ENCODE results near the gene FIBCD1. TPM values are rescaled to one million over a fixed set of nuclear protein-coding genes. Genes with fewer than 3 reads are reported as not detected.
"Not testable (repeated sequence)": the region's sequence is repeated elsewhere in the genome, so short reads cannot be mapped to it uniquely, and the experiment has no call there.

The FIBCD1 gene
- polyA plus RNA-seq, 1 donor from 2014 or later, result not detected

DNA sequence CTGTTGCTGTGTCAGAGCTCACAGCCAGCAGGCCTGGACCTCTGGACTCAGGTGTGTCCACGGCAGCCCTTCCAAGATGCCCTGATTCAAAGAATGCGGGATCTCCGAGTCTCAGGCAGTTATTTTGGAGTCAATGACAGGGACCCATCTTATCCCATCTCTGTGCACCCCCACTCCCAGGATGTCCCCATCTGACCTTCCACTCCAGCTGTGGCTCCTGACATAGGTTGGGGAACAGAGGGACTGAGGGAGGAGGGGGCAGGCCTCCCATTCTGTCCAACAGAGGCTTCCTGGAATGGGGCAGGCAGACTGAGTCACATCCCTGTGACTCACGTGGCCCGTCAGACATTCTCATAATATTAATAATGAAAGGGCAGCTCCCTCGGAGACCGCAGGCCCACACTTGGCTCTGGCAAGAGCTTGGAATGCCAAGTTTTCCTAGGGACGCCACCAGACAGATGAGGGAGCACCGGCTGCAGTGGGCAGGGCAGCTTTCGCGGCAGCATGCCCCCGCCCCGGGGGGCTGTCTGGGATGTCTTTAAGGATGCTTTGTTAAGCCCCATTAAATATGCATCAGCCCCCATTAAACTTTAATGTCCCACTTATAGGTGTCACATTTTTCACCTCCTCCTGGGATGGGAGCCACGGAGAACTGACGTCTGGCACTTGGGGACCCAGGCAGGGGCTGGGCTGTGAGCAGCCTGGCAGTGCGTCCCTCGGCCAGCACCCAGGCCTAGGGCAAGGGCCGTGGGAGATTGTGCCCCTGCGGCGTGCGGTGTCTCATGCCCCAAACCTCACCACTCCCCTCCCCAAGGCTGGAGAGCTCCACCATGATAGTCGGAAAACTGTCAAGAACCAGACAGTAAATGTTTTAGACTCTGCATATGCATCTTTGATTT is 23.6 kb upstream of the FIBCD1 start:
- Mint-ChIP-seq H3K27ac (no peak overlapping the region), H3K4me3 (no peak overlapping the region), H3K36me3 (no peaks in the 10 kb centered on the region), H3K4me1 (no peaks in the 10 kb centered on the region), H3K9me3 (peaks cover 0 to 2% (median 0%) of the 10 kb centered on the region in 3 donors), H3K27me3 (peaks cover 4% of the 10 kb centered on the region)

DNA sequence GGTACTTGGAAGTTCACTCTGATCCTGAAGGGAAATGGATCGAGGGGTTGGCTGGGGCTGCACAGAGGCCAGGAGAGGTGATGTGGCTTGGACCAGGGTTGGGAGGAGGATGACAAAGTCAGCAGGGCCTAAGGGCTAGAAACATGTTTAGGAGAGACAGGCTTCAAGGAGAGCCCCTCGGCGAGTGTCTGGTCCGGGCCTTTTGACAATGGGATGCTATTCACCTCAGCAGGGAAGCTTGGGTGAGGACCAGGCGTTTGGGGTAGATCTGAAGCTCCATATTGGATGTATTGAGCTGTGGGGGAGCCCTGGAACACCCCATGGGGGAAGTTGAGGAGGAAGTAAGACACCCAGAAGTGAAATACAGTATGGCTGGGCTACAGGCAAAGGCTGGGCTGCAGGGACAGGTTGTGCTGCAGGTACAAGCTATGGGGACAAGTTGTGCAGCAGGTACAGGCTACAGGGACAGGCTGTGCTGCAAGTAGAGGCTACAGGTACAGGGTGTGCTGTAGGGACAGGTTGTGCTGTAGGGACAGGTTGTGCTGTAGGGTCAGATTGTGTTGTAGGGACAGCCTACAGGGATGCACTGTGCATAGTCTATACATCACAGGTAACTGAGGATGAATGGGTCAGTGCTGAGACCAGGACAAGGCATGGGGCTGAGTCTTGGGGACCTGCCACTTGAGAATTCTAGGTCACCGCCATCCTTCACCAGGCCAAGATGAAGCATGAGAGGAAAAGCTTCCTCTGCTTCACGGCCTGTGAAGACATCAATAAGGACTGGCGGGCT is 22.7 kb upstream of the FIBCD1 start:
- peaks cover 0 to 2% (median 0%) of the 10 kb centered on the region in 3 donors for H3K9me3 Mint-ChIP-seq
- no peak overlapping the region for H3K4me3 Mint-ChIP-seq
- H3K36me3 Mint-ChIP-seq, result no peaks in the 10 kb centered on the region
- H3K27me3 Mint-ChIP-seq, result peaks cover 2% of the 10 kb centered on the region
- no peak overlapping the region for H3K27ac Mint-ChIP-seq
- H3K4me1 Mint-ChIP-seq, result no peaks in the 10 kb centered on the region

DNA sequence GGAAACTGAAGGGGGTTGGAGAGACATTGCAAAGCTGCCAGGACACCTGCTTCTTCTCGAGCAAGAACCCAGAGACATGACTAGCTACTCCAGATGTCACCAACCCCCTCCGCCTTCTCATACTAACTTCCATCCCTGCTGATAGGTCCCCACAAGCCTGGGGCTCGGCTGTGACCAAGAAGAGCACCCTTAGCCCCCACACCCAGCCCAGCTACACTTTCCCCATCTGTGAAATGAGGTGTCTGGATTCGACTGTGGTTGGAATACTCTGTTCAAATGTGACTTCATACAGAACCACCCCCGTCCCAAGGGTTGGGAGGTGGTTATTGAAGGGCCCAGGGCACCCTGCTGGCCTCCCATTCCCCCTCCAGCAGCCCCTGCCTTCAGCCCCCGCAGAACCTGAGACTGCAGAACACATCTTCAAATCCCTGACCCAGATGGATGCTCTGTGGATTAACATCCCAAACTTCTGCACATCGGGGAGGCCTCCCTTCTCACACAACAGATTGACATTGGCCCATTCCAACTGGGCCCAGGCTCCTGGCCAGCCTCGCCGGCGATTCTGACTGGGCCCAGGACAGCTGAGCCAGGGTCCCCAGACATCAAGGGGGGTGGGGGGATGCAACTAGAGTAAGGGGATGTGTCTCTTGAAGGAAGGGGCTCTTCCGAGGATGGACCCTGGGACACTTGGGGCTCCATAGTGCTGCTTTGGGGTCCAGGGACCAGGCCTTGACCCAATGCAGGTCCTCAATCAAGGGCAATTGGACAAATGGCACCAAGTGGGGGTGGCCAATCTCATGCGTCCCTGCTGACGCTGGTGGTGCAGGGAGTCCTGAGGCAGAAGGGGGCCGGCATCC is 21.7 kb upstream of the FIBCD1 start:
- Mint-ChIP-seq H3K4me3 (peak overlapping the region in 1 of 4 donors; percentile 52), H3K27ac (peak overlapping the region in 1 of 3 donors; percentile 69), H3K4me1 (no peaks in the 10 kb centered on the region)

GRCh38 chr9:130959809-130960334 is 20.8 kb upstream of the FIBCD1 start:
- H3K4me3 Mint-ChIP-seq, result no peak overlapping the region
- peaks cover 0 to 2% (median 0%) of the 10 kb centered on the region in 3 donors for H3K9me3 Mint-ChIP-seq
- H3K4me1 Mint-ChIP-seq, result no peaks in the 10 kb centered on the region
- no peak overlapping the region for H3K27ac Mint-ChIP-seq
- no peaks in the 10 kb centered on the region for H3K36me3 Mint-ChIP-seq
- peaks cover 2% of the 10 kb centered on the region for H3K27me3 Mint-ChIP-seq

More for the DNA sequence above, 21.7 kb upstream of the FIBCD1 start:
- Mint-ChIP-seq H3K36me3 (no peaks in the 10 kb centered on the region), H3K27me3 (peaks cover 2% of the 10 kb centered on the region), H3K9me3 (peaks cover 0 to 2% (median 0%) of the 10 kb centered on the region in 3 donors)

GRCh38 chr9:130958564-130958963 is 19.5 kb upstream of the FIBCD1 start:
- H3K27ac Mint-ChIP-seq, H3K4me1 Mint-ChIP-seq, H3K9me3 Mint-ChIP-seq, H3K27me3 Mint-ChIP-seq, H3K4me3 Mint-ChIP-seq, H3K36me3 Mint-ChIP-seq: not testable (repeated sequence)

DNA sequence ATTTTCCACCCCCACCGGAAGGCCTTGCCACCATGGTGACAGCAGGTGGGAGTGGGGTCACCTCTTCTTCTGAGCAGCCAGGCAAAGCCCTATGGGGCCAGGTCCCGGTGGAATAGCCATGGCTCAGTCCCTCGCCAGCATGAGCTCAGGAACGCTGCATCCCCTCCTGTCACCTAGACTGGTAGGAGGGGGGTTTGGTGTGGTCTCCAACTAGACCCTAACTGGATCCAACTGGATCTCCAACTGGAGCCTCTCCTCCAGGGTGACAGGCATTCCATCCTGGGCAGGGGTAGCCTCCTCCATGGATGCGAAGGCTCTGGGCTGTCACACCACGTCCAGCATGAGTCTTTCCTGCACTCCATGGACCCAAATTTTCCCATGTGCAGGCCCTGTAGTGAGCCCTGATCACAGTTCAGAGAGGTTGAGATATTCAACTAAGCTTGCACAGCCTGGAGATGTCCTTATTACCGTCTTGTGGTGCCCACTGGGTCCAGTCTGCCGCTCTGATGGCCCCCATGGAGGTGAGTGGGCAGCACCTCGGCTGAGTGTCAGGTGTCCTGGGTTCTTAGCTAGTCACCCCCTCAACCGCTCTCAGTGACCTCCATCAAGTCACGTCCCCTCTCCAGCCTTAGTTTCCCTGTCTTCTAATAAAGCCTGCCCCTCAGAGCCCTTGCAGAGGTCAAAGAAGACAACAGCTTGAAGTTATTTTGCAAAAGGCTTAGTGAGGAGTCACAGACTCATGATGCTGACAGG is 18.6 kb upstream of the FIBCD1 start:
- peaks cover 0 to 2% (median 0%) of the 10 kb centered on the region in 3 donors for H3K9me3 Mint-ChIP-seq
- H3K27ac Mint-ChIP-seq, result no peak overlapping the region
- H3K36me3 Mint-ChIP-seq, result no peaks in the 10 kb centered on the region
- H3K4me1 Mint-ChIP-seq, result no peaks in the 10 kb centered on the region
- H3K4me3 Mint-ChIP-seq, result no peak overlapping the region
- H3K27me3 Mint-ChIP-seq, result peaks cover 2% of the 10 kb centered on the region

GRCh38 chr9:130956636-130957450 is 17.8 kb upstream of the FIBCD1 start:
- no peaks in the 10 kb centered on the region for H3K36me3 Mint-ChIP-seq
- H3K9me3 Mint-ChIP-seq, result peaks cover 0 to 2% (median 0%) of the 10 kb centered on the region in 3 donors
- no peak overlapping the region for H3K27ac Mint-ChIP-seq
- peaks cover 2% of the 10 kb centered on the region for H3K27me3 Mint-ChIP-seq
- no peaks in the 10 kb centered on the region for H3K4me1 Mint-ChIP-seq
- no peak overlapping the region for H3K4me3 Mint-ChIP-seq

GRCh38 chr9:130955947-130956621 is 17.0 kb upstream of the FIBCD1 start:
- Mint-ChIP-seq H3K9me3 (peaks cover 0 to 2% (median 0%) of the 10 kb centered on the region in 3 donors), H3K27ac (peak overlapping the region in 1 of 3 donors; percentile 31), H3K4me3 (no peak overlapping the region), H3K36me3 (no peaks in the 10 kb centered on the region), H3K4me1 (no peaks in the 10 kb centered on the region), H3K27me3 (peaks cover under 1% of the 10 kb centered on the region)

- H3K27ac Mint-ChIP-seq, H3K36me3 Mint-ChIP-seq, H3K27me3 Mint-ChIP-seq, H3K4me1 Mint-ChIP-seq, H3K4me3 Mint-ChIP-seq, H3K9me3 Mint-ChIP-seq: not testable (repeated sequence)
These were observed 15.9 kb upstream of the FIBCD1 start for GRCh38 chr9:130954925-130955324.

GRCh38 chr9:130954317-130954716 is 15.3 kb upstream of the FIBCD1 start:
- no peak overlapping the region for H3K27ac Mint-ChIP-seq
- no peaks in the 10 kb centered on the region for H3K4me1 Mint-ChIP-seq
- H3K27me3 Mint-ChIP-seq, result peaks cover 8% of the 10 kb centered on the region
- H3K4me3 Mint-ChIP-seq, result no peak overlapping the region
- peaks cover 0 to 1% (median 0%) of the 10 kb centered on the region in 3 donors for H3K9me3 Mint-ChIP-seq
- no peaks in the 10 kb centered on the region for H3K36me3 Mint-ChIP-seq

- no peak overlapping the region for H3K4me3 Mint-ChIP-seq
- H3K4me1 Mint-ChIP-seq, result no peaks in the 10 kb centered on the region
- no peak overlapping the region for H3K27ac Mint-ChIP-seq
- peaks cover 2% of the 10 kb centered on the region for H3K36me3 Mint-ChIP-seq
- H3K9me3 Mint-ChIP-seq, result peaks cover 0 to 1% (median 0%) of the 10 kb centered on the region in 3 donors
- H3K27me3 Mint-ChIP-seq, result peaks cover 21% of the 10 kb centered on the region
These were observed 13.2 kb upstream of the FIBCD1 start for GRCh38 chr9:130952065-130952762.

DNA sequence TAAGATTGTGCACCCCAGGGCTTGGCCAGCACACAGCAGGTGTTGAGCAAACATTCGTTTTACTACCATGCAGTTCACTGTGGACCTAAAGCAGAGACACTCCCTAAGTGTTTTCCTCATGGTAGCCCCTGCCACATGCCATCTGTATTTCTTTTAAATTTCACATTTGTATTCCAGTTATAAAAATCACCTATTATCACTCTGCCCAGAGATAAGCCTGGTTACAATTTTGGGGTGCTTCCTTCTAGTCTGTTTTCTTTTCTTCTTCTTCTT is 10.9 kb upstream of the FIBCD1 start:
- H3K27me3 Mint-ChIP-seq, result peaks cover 24% of the 10 kb centered on the region
- no peak overlapping the region for H3K27ac Mint-ChIP-seq
- H3K9me3 Mint-ChIP-seq, result peaks cover 0 to 1% (median 0%) of the 10 kb centered on the region in 3 donors
- no peaks in the 10 kb centered on the region for H3K4me1 Mint-ChIP-seq
- H3K4me3 Mint-ChIP-seq, result no peak overlapping the region
- peaks cover 2% of the 10 kb centered on the region for H3K36me3 Mint-ChIP-seq
